CD4-positive, alpha-beta memory T cell (primary cell): ENCODE data around the gene AIF1L. TPM values are rescaled to one million over a fixed set of nuclear protein-coding genes. Genes with fewer than 3 reads are reported as not detected.

Experiments used
- CTCF ChIA-PET: fragments of 350-600 bp; sonication (Branson Sonifier 250); formaldehyde crosslinking; loops from one replicate; lab custom pipeline; 2021; ENCODE audit warnings: inconsistent platforms; ENCODE audit not compliant: partially characterized antibody; lab: Charles Lee
- POLR2A ChIA-PET: fragments of 350-600 bp; sonication (Branson Sonifier 250); formaldehyde crosslinking; loops from one replicate; lab custom pipeline; 2021; ENCODE audit not compliant: partially characterized antibody; lab: Charles Lee
- DNase-seq, 5 donors: peaks; one replicate each; pipeline versions ENCODE4 v3.0.0 to v3.0.0-alpha.2; 2020 to 2022; ENCODE audit warnings: mixed read lengths in 1 of 5
- H3K27ac ChIP-seq: one replicate; pipeline ENCODE4 v1.7.0; 2013; ENCODE audit warnings: low read depth, low read length
- H3K27me3 ChIP-seq: 2 replicates; pipeline ENCODE4 v1.7.0; 2013; ENCODE audit warnings: mild to moderate bottlenecking, low read length, moderate library complexity; ENCODE audit not compliant: insufficient read depth
- H3K36me3 ChIP-seq: 2 replicates; pipeline ENCODE4 v1.7.0; 2013; ENCODE audit warnings: mild to moderate bottlenecking, low read length, moderate library complexity; ENCODE audit not compliant: insufficient read depth
- H3K4me1 ChIP-seq: 2 replicates; pipeline ENCODE4 v1.7.0; 2013; ENCODE audit warnings: mild to moderate bottlenecking, low read length, moderate library complexity; ENCODE audit not compliant: insufficient read depth
- H3K4me3 ChIP-seq, 2 donors: one replicate each; pipeline ENCODE4 v1.7.0; 2013; ENCODE audit warnings: low read length in 2 of 2, mild to moderate bottlenecking in 1 of 2
- H3K9me3 ChIP-seq, 2 donors: one replicate each; pipeline ENCODE4 v1.7.0; 2013; ENCODE audit warnings: low read length in 2 of 2, control low read depth in 1 of 2; ENCODE audit not compliant: control insufficient read depth in 1 of 2
- H3K27ac Mint-ChIP-seq, 7 donors: one replicate each; pipeline ENCODE4 v1.8.0; 2020 to 2021; ENCODE audit warnings: mixed read lengths in 7 of 7, mild to moderate bottlenecking in 6 of 7, inconsistent platforms in 3 of 7, moderate library complexity in 3 of 7
- H3K27me3 Mint-ChIP-seq, 2 donors: one replicate each; pipeline ENCODE4 v1.8.0; 2020 to 2021; ENCODE audit warnings: mixed read lengths in 2 of 2
- H3K36me3 Mint-ChIP-seq, 2 donors: one replicate each; pipeline ENCODE4 v1.8.0; 2020 to 2021; ENCODE audit warnings: mixed read lengths in 2 of 2, inconsistent platforms in 1 of 2, mild to moderate bottlenecking in 1 of 2
- H3K4me1 Mint-ChIP-seq, 4 donors: one replicate each; pipeline ENCODE4 v1.8.0; 2020 to 2021; ENCODE audit warnings: mixed read lengths in 4 of 4, mild to moderate bottlenecking in 1 of 4
- H3K4me3 Mint-ChIP-seq, 8 donors: one replicate each; pipeline ENCODE4 v1.8.0; 2020 to 2021; ENCODE audit warnings: mixed read lengths in 8 of 8, mild to moderate bottlenecking in 7 of 8, moderate library complexity in 6 of 8, inconsistent platforms in 3 of 8
- H3K9me3 Mint-ChIP-seq, 8 donors: one replicate each; pipeline ENCODE4 v1.8.0; 2020 to 2021; ENCODE audit warnings: mixed read lengths in 8 of 8, mild to moderate bottlenecking in 5 of 8, inconsistent platforms in 3 of 8, moderate library complexity in 1 of 8
- intact Hi-C: fragments of 100-400 bp; cut with micrococcal nuclease; formaldehyde crosslinking; loops from one replicate; pipeline ENCODE4 v1.15.1; 2023
- polyA plus RNA-seq, 2 donors: library from polyadenylated mRNA; unstranded; fragments of 300-500 nt; fragmentation: Illumina TruSeq; gene quantifications; one replicate each; pipeline ENCODE4 v1.2.3, GENCODE V29; 2021
- total RNA-seq, 2 experiments: library from RNA; stranded (reverse); gene quantifications; one replicate each; pipeline ENCODE4 v1.2.3, GENCODE V29; 2021

AIF1L gene
- total and polyA plus RNA-seq, 4 experiments from 2014 or later: 0.15 TPM; not detected in 3

- Histone ChIP-seq H3K4me3 (no peak overlapping the region), H3K36me3 (no peaks in the 10 kb centered on the region), H3K27me3 (peaks cover 4% of the 10 kb centered on the region), H3K4me1 (no peaks in the 10 kb centered on the region), H3K9me3 (no peaks in the 10 kb centered on the region), H3K27ac (no peak overlapping the region)
- no peak for DNase-seq
- H3K36me3 Mint-ChIP-seq: no peaks in the 10 kb centered on the region
- no peak overlapping the region for H3K27ac Mint-ChIP-seq
- no peaks in the 10 kb centered on the region for H3K4me1 Mint-ChIP-seq
- no peaks in the 10 kb centered on the region for H3K9me3 Mint-ChIP-seq
- H3K4me3 Mint-ChIP-seq: no peak overlapping the region
- CTCF ChIA-PET: no interaction called here
- intact Hi-C loops: no loop called here
- POLR2A ChIA-PET: no interaction called here
- peaks cover 3 to 5% of the 10 kb centered on the region in 2 donors for H3K27me3 Mint-ChIP-seq
Measured at GRCh38 chr9:131067625-131068024, 28.7 kb upstream of the AIF1L start.

GRCh38 chr9:131068076-131068816 is 28.1 kb upstream of the AIF1L start:
- ChIA-PET POLR2A (no interaction called here), CTCF (no interaction called here)
- H3K4me3 Mint-ChIP-seq: no peak overlapping the region
- H3K27ac ChIP-seq: no peak overlapping the region
- no peaks in the 10 kb centered on the region for H3K9me3 ChIP-seq
- no peaks in the 10 kb centered on the region for H3K36me3 ChIP-seq
- no peaks in the 10 kb centered on the region for H3K4me1 ChIP-seq
- H3K4me1 Mint-ChIP-seq: no peaks in the 10 kb centered on the region
- no peaks in the 10 kb centered on the region for H3K9me3 Mint-ChIP-seq
- H3K4me3 ChIP-seq: no peak overlapping the region
- H3K27ac Mint-ChIP-seq: no peak overlapping the region
- H3K27me3 ChIP-seq: peaks cover 4% of the 10 kb centered on the region
- peaks cover 3 to 5% of the 10 kb centered on the region in 2 donors for H3K27me3 Mint-ChIP-seq
- intact Hi-C loops: no loop called here
- no peaks in the 10 kb centered on the region for H3K36me3 Mint-ChIP-seq
- no peak for DNase-seq

GRCh38 chr9:131069699-131070098 is 26.6 kb upstream of the AIF1L start:
- Histone ChIP-seq H3K27me3 (peaks cover 4% of the 10 kb centered on the region), H3K27ac (no peak overlapping the region), H3K36me3 (no peaks in the 10 kb centered on the region), H3K9me3 (no peaks in the 10 kb centered on the region), H3K4me1 (no peaks in the 10 kb centered on the region), H3K4me3 (no peak overlapping the region)
- Mint-ChIP-seq H3K27ac (no peak overlapping the region), H3K27me3 (peaks cover 3 to 5% of the 10 kb centered on the region in 2 donors), H3K4me3 (no peak overlapping the region), H3K36me3 (no peaks in the 10 kb centered on the region), H3K9me3 (no peaks in the 10 kb centered on the region), H3K4me1 (no peaks in the 10 kb centered on the region)
- CTCF ChIA-PET: no interaction called here
- intact Hi-C loops: no loop called here
- DNase-seq: no peak
- POLR2A ChIA-PET: no interaction called here

GRCh38 chr9:131072107-131072870 is 24.0 kb upstream of the AIF1L start:
- no peaks in the 10 kb centered on the region for H3K4me1 Mint-ChIP-seq
- H3K9me3 Mint-ChIP-seq: no peaks in the 10 kb centered on the region

GRCh38 chr9:131072871-131073237 is 23.5 kb upstream of the AIF1L start:
- Mint-ChIP-seq H3K9me3 (no peaks in the 10 kb centered on the region), H3K27ac (no peak overlapping the region), H3K36me3 (no peaks in the 10 kb centered on the region), H3K4me3 (no peak overlapping the region), H3K27me3 (peaks cover 2 to 3% of the 10 kb centered on the region in 2 donors), H3K4me1 (no peaks in the 10 kb centered on the region)
- no peaks in the 10 kb centered on the region for H3K4me1 ChIP-seq
- H3K36me3 ChIP-seq: no peaks in the 10 kb centered on the region
- H3K27ac ChIP-seq: no peak overlapping the region
- DNase-seq: no peak
- peaks cover 4% of the 10 kb centered on the region for H3K27me3 ChIP-seq
- ChIA-PET POLR2A (no interaction called here), CTCF (no interaction called here)
- intact Hi-C loops: no loop called here
- no peak overlapping the region for H3K4me3 ChIP-seq
- no peaks in the 10 kb centered on the region for H3K9me3 ChIP-seq

More at GRCh38 chr9:131072107-131072870, 24.0 kb upstream of the AIF1L start:
- no peaks in the 10 kb centered on the region for H3K36me3 Mint-ChIP-seq
- H3K27me3 Mint-ChIP-seq: peaks cover 2 to 3% of the 10 kb centered on the region in 2 donors
- no peak for DNase-seq
- Histone ChIP-seq H3K36me3 (no peaks in the 10 kb centered on the region), H3K4me1 (no peaks in the 10 kb centered on the region), H3K4me3 (no peak overlapping the region), H3K9me3 (no peaks in the 10 kb centered on the region), H3K27ac (no peak overlapping the region), H3K27me3 (peaks cover 4% of the 10 kb centered on the region)
- intact Hi-C loops: no loop called here
- H3K4me3 Mint-ChIP-seq: no peak overlapping the region
- ChIA-PET POLR2A (no interaction called here), CTCF (no interaction called here)
- no peak overlapping the region for H3K27ac Mint-ChIP-seq

GRCh38 chr9:131076347-131077195 is 19.8 kb upstream of the AIF1L start:
- H3K4me1 Mint-ChIP-seq: no peaks in the 10 kb centered on the region
- no peak overlapping the region for H3K4me3 Mint-ChIP-seq
- H3K4me1 ChIP-seq: no peaks in the 10 kb centered on the region
- H3K9me3 Mint-ChIP-seq: no peaks in the 10 kb centered on the region
- DNase-seq: no peak
- H3K9me3 ChIP-seq: no peaks in the 10 kb centered on the region
- no peak overlapping the region for H3K27ac ChIP-seq
- ChIA-PET CTCF (interaction anchor here (0.9 kb wide), 1 partner anchor 15 kb away, joined by 3 read pairs; no protein-coding TSS in a partner anchor), POLR2A (no interaction called here)
- H3K27ac Mint-ChIP-seq: no peak overlapping the region
- no peaks in the 10 kb centered on the region for H3K36me3 Mint-ChIP-seq
- intact Hi-C loops: no loop called here
- H3K4me3 ChIP-seq: no peak overlapping the region
- H3K27me3 Mint-ChIP-seq: no peaks in the 10 kb centered on the region
- H3K27me3 ChIP-seq: no peaks in the 10 kb centered on the region
- H3K36me3 ChIP-seq: no peaks in the 10 kb centered on the region
